Glutamatergic neuron (in vitro differentiated cells): Measurements from ENCODE around the gene ZFHX3. TPM values are rescaled to one million over a fixed set of nuclear protein-coding genes. Genes with fewer than 3 reads are reported as not detected.

Source experiments
- DNase-seq: peaks from one replicate; pipeline ENCODE4 v3.0.0; 2022
- H3K27ac Mint-ChIP-seq: one replicate; pipeline ENCODE4 v1.8.0; 2020; ENCODE audit warnings: mild to moderate bottlenecking, mixed read lengths, inconsistent platforms; ENCODE audit not compliant: unreplicated experiment
- H3K27me3 Mint-ChIP-seq: one replicate; pipeline ENCODE4 v1.8.0; 2020; ENCODE audit warnings: mild to moderate bottlenecking, moderate library complexity, mixed read lengths, inconsistent platforms; ENCODE audit not compliant: unreplicated experiment
- H3K36me3 Mint-ChIP-seq: one replicate; pipeline ENCODE4 v1.8.0; 2020; ENCODE audit warnings: mild to moderate bottlenecking, mixed read lengths, inconsistent platforms; ENCODE audit not compliant: unreplicated experiment
- H3K4me1 Mint-ChIP-seq: one replicate; pipeline ENCODE4 v1.8.0; 2020; ENCODE audit warnings: mild to moderate bottlenecking, low read depth, mixed read lengths, inconsistent platforms; ENCODE audit not compliant: unreplicated experiment
- H3K4me3 Mint-ChIP-seq: one replicate; pipeline ENCODE4 v1.8.0; 2020; ENCODE audit warnings: mild to moderate bottlenecking, mixed read lengths, inconsistent platforms; ENCODE audit not compliant: unreplicated experiment
- H3K9me3 Mint-ChIP-seq: one replicate; pipeline ENCODE4 v1.8.0; 2020; ENCODE audit warnings: mild to moderate bottlenecking, moderate library complexity, mixed read lengths, inconsistent platforms; ENCODE audit not compliant: unreplicated experiment
- total RNA-seq: library from RNA; stranded (reverse); fragmentation: NEBNext Ultra II Directional; extraction: Animal tissue kit (Norgen Biotek cat#: 25700); gene quantifications from one replicate; pipeline ENCODE4 v1.2.1, GENCODE V29; 2021; ENCODE audit not compliant: unreplicated experiment
- TF ChIP-seq, protein P1 (sequence below): fragments of 200-600 bp; sonication (generic); IDR thresholded peaks from one replicate; pipeline ENCODE4 v1.5.0; 2021; ENCODE audit not compliant: partially characterized antibody, unreplicated experiment

Gene ZFHX3
- total RNA-seq, 1 donor from 2014 or later = 6.8 TPM

GRCh38 chr16:73049511-73049910 is 1.6 kb upstream of the ZFHX3 start:
- Mint-ChIP-seq H3K36me3 (no peaks in the 10 kb centered on the region), H3K27ac (no peak overlapping the region), H3K9me3 (peaks cover 8% of the 10 kb centered on the region), H3K27me3 (peaks cover 21% of the 10 kb centered on the region), H3K4me1 (peaks cover 31% of the 10 kb centered on the region), H3K4me3 (peak overlapping the region; percentile 77)
- TF ChIP-seq, protein P1, sequence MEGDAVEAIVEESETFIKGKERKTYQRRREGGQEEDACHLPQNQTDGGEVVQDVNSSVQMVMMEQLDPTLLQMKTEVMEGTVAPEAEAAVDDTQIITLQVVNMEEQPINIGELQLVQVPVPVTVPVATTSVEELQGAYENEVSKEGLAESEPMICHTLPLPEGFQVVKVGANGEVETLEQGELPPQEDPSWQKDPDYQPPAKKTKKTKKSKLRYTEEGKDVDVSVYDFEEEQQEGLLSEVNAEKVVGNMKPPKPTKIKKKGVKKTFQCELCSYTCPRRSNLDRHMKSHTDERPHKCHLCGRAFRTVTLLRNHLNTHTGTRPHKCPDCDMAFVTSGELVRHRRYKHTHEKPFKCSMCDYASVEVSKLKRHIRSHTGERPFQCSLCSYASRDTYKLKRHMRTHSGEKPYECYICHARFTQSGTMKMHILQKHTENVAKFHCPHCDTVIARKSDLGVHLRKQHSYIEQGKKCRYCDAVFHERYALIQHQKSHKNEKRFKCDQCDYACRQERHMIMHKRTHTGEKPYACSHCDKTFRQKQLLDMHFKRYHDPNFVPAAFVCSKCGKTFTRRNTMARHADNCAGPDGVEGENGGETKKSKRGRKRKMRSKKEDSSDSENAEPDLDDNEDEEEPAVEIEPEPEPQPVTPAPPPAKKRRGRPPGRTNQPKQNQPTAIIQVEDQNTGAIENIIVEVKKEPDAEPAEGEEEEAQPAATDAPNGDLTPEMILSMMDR = no peak
- no peak for DNase-seq

- Mint-ChIP-seq H3K36me3 (no peaks in the 10 kb centered on the region), H3K4me1 (peaks cover 30% of the 10 kb centered on the region), H3K9me3 (peaks cover 6% of the 10 kb centered on the region), H3K27me3 (peaks cover 23% of the 10 kb centered on the region), H3K27ac (peak overlapping the region; percentile 37), H3K4me3 (peak overlapping the region; percentile 77)
- TF ChIP-seq, protein P1 = no peak
- DNase-seq = no peak
Measured at GRCh38 chr16:73049091-73049490, 1.2 kb upstream of the ZFHX3 start.

GRCh38 chr16:73048292-73049080 is 558 bp upstream of the ZFHX3 start:
- peak overlapping the region; percentile 37 for H3K27ac Mint-ChIP-seq
- H3K27me3 Mint-ChIP-seq = peaks cover 20% of the 10 kb centered on the region

GRCh38 chr16:73047221-73047535 is 750 bp downstream of the ZFHX3 start:
- TF ChIP-seq, protein P1 = no peak
- peaks cover 21% of the 10 kb centered on the region for H3K27me3 Mint-ChIP-seq
- H3K4me1 Mint-ChIP-seq = peaks cover 26% of the 10 kb centered on the region
- no peak for DNase-seq
- H3K9me3 Mint-ChIP-seq = peaks cover 9% of the 10 kb centered on the region
- peak overlapping the region; percentile 15 for H3K27ac Mint-ChIP-seq
- no peaks in the 10 kb centered on the region for H3K36me3 Mint-ChIP-seq
- peak overlapping the region; percentile 82 for H3K4me3 Mint-ChIP-seq

More at GRCh38 chr16:73048292-73049080, 558 bp upstream of the ZFHX3 start:
- H3K4me1 Mint-ChIP-seq = peaks cover 26% of the 10 kb centered on the region
- peak; percentile 59 for DNase-seq
- H3K36me3 Mint-ChIP-seq = no peaks in the 10 kb centered on the region
- peak overlapping the region; percentile 77 for H3K4me3 Mint-ChIP-seq
- TF ChIP-seq, protein P1 = no peak
- H3K9me3 Mint-ChIP-seq = peaks cover 6% of the 10 kb centered on the region

- Mint-ChIP-seq H3K4me1 (peaks cover 26% of the 10 kb centered on the region), H3K27ac (no peak overlapping the region), H3K36me3 (no peaks in the 10 kb centered on the region), H3K27me3 (peaks cover 21% of the 10 kb centered on the region), H3K9me3 (peaks cover 9% of the 10 kb centered on the region), H3K4me3 (peak overlapping the region; percentile 82)
- TF ChIP-seq, protein P1 = no peak
- no peak for DNase-seq
Measured at GRCh38 chr16:73046849-73047214, 1.1 kb downstream of the ZFHX3 start.
